AG04449 (cell line): ENCODE data around the gene NLRC4.
"Not testable (repeated sequence)": the region's sequence is repeated elsewhere in the genome, so short reads cannot be mapped to it uniquely, and the experiment has no call there.

Experiments
- CTCF ChIA-PET: fragments of 350-600 bp; formaldehyde crosslinking; extraction: SDS; loops from one replicate; lab custom pipeline; 2021; ENCODE audit warnings: antibody characterized with exemption; lab: Yijun Ruan, JAX
- POLR2A ChIA-PET: fragments of 400-600, 350-600 bp; formaldehyde crosslinking; extraction: SDS; loops from one replicate; lab custom pipeline; 2020; ENCODE audit warnings: antibody characterized with exemption, inconsistent platforms; lab: Yijun Ruan, JAX
- DNase-seq: peaks from one replicate; pipeline ENCODE4 v3.0.0-alpha.2; 2010; ENCODE audit warnings: low read depth, low spot score
- H3K4me3 ChIP-seq: 2 replicates; pipeline ENCODE4 v1.5.1; 2011; ENCODE audit warnings: low read depth, mild to moderate bottlenecking, control low read depth, low read length
- CTCF ChIP-seq: IDR thresholded peaks from one replicate; pipeline ENCODE4 v1.5.1; 2011; ENCODE audit warnings: mild to moderate bottlenecking, moderate library complexity, low read length, control low read depth, inconsistent platforms; ENCODE audit not compliant: insufficient read depth; ENCODE audit errors: missing control alignments

Gene NLRC4, protein sequence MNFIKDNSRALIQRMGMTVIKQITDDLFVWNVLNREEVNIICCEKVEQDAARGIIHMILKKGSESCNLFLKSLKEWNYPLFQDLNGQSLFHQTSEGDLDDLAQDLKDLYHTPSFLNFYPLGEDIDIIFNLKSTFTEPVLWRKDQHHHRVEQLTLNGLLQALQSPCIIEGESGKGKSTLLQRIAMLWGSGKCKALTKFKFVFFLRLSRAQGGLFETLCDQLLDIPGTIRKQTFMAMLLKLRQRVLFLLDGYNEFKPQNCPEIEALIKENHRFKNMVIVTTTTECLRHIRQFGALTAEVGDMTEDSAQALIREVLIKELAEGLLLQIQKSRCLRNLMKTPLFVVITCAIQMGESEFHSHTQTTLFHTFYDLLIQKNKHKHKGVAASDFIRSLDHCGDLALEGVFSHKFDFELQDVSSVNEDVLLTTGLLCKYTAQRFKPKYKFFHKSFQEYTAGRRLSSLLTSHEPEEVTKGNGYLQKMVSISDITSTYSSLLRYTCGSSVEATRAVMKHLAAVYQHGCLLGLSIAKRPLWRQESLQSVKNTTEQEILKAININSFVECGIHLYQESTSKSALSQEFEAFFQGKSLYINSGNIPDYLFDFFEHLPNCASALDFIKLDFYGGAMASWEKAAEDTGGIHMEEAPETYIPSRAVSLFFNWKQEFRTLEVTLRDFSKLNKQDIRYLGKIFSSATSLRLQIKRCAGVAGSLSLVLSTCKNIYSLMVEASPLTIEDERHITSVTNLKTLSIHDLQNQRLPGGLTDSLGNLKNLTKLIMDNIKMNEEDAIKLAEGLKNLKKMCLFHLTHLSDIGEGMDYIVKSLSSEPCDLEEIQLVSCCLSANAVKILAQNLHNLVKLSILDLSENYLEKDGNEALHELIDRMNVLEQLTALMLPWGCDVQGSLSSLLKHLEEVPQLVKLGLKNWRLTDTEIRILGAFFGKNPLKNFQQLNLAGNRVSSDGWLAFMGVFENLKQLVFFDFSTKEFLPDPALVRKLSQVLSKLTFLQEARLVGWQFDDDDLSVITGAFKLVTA

DNA sequence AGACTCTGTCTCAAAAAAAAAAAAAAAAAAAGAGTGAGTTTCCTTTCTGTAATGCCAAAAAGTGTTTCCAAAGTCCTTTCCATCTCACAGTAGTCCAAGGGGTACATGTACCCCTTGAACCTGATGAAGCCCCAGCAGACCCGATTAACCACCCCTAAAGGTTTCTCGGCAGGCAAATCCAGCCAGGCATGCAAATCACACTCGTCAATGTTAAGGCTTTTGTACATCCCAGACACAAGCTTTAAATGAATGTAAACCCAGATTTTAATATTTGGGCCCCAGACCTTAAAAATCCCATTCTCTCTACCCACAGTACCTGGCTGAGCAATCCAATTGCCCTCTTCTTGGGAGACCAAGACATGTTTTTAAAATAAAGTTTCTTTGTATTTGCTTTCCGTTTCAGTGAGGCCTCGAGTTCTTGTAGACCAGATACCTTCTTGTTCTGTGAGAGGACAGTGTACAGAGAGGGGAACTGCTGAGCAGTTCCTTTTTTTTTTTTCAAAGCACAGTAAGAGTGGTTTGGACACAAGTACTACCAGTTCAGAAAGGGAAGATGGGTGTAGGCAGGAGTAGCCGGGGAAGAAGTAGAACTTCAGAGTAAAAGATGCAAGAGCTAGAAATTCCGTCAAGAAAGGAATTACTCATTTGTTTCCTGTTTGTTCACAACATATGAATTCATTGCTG, at the start of gene NLRC4:
TSS of gene NLRC4 (minus strand) at position 465 of the 684 bp plus-strand sequence. CDS start 8,111 bp downstream, outside the sequence.
- DNase-seq: no peak
- ChIA-PET POLR2A (no interaction called here), CTCF (interaction anchor here (0.6 to 1.0 kb wide), 2 partner anchors 8 to 17 kb away, joined by 3 to 4 read pairs; no protein-coding TSS in a partner anchor)
- TF ChIP-seq CTCF: no peak
- H3K4me3 ChIP-seq: no peak within 1 kb of the TSS

DNA sequence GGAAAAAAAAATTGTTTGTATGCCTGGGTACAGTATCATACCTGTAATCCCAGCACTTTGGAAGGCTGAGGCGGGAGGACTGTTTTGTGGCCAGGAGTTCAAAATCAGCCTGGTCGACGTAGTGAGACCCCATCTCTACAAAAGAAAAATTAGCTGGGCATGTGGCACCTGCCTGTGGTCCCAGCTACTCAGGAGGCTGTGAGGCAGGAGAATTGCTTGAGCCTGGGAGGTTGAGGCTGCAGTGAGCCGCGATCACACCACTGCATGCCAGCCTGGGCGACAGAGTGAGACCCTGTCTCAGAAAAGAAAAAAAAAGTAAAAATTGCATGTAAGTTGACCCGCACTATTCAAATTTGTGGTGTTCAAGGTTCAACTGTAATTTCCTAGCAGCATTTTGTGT, 45.9 kb upstream of the NLRC4 start:
- CTCF ChIA-PET: no interaction called here
- POLR2A ChIA-PET: no interaction called here
- TF ChIP-seq CTCF: no peak
- no peak for DNase-seq
- no peak overlapping the region for H3K4me3 ChIP-seq

DNA sequence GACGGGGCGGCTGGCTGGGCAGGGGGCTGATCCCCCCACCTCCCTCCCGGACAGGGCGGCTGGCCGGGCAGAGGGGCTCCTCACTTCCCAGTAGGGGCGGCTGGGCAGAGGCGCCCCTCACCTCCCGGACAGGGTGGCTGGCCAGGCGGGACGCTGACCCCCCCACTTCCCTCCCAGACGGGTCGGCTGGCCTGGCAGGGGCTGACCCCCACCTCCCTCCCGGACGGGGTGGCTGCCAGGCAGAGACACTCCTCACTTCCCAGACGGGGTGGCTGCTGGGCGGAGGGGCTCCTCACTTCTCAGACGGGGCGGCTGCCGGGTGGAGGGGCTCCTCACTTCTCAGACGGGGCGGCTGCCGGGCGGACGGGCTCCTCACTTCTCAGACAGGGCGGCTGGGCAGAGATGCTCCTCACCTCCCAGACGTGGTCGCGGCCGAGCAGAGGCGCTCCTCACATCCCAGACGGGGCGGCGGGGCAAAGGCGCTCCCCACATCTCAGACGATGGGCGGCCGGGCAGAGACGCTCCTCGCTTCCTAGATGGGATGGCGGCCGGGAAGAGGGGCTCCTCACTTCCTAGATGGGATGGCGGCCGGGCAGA, 29.4 kb upstream of the NLRC4 start:
- POLR2A ChIA-PET: not testable (repeated sequence)

DNA sequence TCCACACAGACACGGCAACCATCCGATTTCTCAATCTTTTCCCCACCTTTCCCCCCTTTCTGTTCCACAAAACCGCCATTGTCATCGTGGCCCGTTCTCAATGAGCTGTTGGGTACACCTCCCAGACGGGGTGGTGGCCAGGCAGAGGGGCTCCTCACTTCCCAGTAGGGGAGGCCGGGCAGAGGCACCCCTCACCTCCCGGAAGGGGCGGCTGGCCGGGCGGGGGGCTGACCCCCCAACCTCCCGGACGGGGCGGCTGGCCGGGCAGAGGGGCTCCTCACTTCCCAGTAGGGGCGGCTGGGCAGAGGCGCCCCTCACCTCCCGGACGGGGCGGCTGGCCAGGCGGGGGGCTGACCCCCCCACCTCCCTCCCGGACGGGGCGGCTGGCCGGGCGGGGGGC, 28.8 kb upstream of the NLRC4 start:
- CTCF ChIA-PET, POLR2A ChIA-PET, DNase-seq, H3K4me3 ChIP-seq: not testable (repeated sequence)

More for the DNA sequence above, 29.4 kb upstream of the NLRC4 start:
- H3K4me3 ChIP-seq, CTCF ChIA-PET, DNase-seq: not testable (repeated sequence)

- ChIA-PET CTCF (no interaction called here), POLR2A (no interaction called here)
- TF ChIP-seq CTCF: no peak
- H3K4me3 ChIP-seq: no peak overlapping the region
- DNase-seq: no peak
Measured at GRCh38 chr2:32291746-32292145, 27.1 kb upstream of the NLRC4 start.

DNA sequence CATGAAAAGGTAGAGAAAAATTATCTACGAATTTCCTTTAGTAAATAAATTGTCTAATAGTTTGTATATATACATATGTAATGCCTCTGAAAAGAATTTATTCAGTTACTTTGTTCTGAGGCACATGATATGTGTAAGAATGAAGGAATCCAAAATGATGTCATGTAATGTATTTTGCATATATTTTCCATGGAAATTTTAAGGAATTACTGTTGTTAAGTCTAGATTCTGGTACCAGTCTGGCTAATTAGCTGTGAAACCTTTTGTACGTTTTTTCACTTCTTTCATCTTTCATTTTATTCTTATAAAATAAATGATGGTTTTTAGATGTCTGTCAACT, 25.3 kb upstream of the NLRC4 start:
- CTCF ChIA-PET: no interaction called here
- POLR2A ChIA-PET: no interaction called here
- no peak for TF ChIP-seq CTCF
- H3K4me3 ChIP-seq: no peak overlapping the region
- no peak for DNase-seq
